WTC11 (cell line): Measurements from ENCODE around the gene CLMP. TPM values are rescaled to one million over a fixed set of nuclear protein-coding genes. Genes with fewer than 3 reads are reported as not detected.

Source experiments
- ATAC-seq: fragments of 200-7000 bp; cut with Tn5 transposase; 2 replicates; pipeline ENCODE4 v1.10.0; 2021; ENCODE audit warnings: mild to moderate bottlenecking, moderate library complexity
- CTCF ChIA-PET: fragments of 300-600 bp; sonication (Branson Sonifier 250); formaldehyde crosslinking; loops from one replicate; lab custom pipeline; 2021; ENCODE audit warnings: antibody characterized with exemption; lab: Charles Lee
- POLR2A ChIA-PET: fragments of 350-600 bp; sonication (Branson Sonifier 250); formaldehyde crosslinking; loops from one replicate; lab custom pipeline; 2021; ENCODE audit warnings: antibody characterized with exemption; lab: Charles Lee
- DNase-seq: peaks from one replicate; pipeline ENCODE4 v3.0.0; 2021; ENCODE audit warnings: low spot score
- H3K27ac Mint-ChIP-seq: 2 replicates; pipeline ENCODE4 v1.8.0; 2021; ENCODE audit warnings: mixed read lengths
- H3K27me3 Mint-ChIP-seq: 2 replicates; pipeline ENCODE4 v1.8.0; 2021; ENCODE audit warnings: low read depth, mild to moderate bottlenecking, moderate library complexity, mixed read lengths
- H3K36me3 Mint-ChIP-seq: 2 replicates; pipeline ENCODE4 v1.8.0; 2021; ENCODE audit warnings: mixed read lengths
- H3K4me1 Mint-ChIP-seq: 2 replicates; pipeline ENCODE4 v1.8.0; 2022; ENCODE audit warnings: mixed read lengths
- H3K4me3 Mint-ChIP-seq: 2 replicates; pipeline ENCODE4 v1.8.0; 2021; ENCODE audit warnings: mild to moderate bottlenecking, moderate library complexity, mixed read lengths
- H3K9me3 Mint-ChIP-seq: 2 replicates; pipeline ENCODE4 v1.8.0; 2021; ENCODE audit warnings: mixed read lengths
- ARID4B ChIP-seq: sonication (generic); formaldehyde crosslinking; IDR thresholded peaks from 2 replicates; pipeline ENCODE4 v1.8.0; 2023; ENCODE audit warnings: missing genetic modification reagents, mild to moderate bottlenecking, borderline replicate concordance
- ATF1 ChIP-seq: sonication (generic); formaldehyde crosslinking; IDR thresholded peaks from 2 replicates; pipeline ENCODE4 v1.8.1; 2023; ENCODE audit warnings: mild to moderate bottlenecking, moderate library complexity, missing genetic modification reagents
- ATF2 ChIP-seq: sonication (generic); formaldehyde crosslinking; IDR thresholded peaks from 2 replicates; pipeline ENCODE4 v1.8.1; 2022; ENCODE audit warnings: low read depth, missing genetic modification reagents, borderline replicate concordance
- CREM ChIP-seq: sonication (generic); formaldehyde crosslinking; IDR thresholded peaks from 2 replicates; pipeline ENCODE4 v1.8.1; 2022; ENCODE audit warnings: mild to moderate bottlenecking, missing genetic modification reagents, moderate library complexity
- E2F4 ChIP-seq: sonication (generic); formaldehyde crosslinking; IDR thresholded peaks from 2 replicates; pipeline ENCODE4 v1.8.1; 2022; ENCODE audit warnings: low read depth, mild to moderate bottlenecking, moderate library complexity, missing genetic modification reagents, borderline replicate concordance
- E2F5 ChIP-seq: sonication (generic); formaldehyde crosslinking; IDR thresholded peaks from 2 replicates; pipeline ENCODE4 v1.8.1; 2022; ENCODE audit warnings: mild to moderate bottlenecking, moderate library complexity, missing genetic modification reagents
- ETV6 ChIP-seq: sonication (generic); formaldehyde crosslinking; IDR thresholded peaks from 2 replicates; pipeline ENCODE4 v1.8.1; 2022; ENCODE audit warnings: mild to moderate bottlenecking, missing genetic modification reagents
- FOXK1 ChIP-seq: sonication (generic); formaldehyde crosslinking; IDR thresholded peaks from 2 replicates; pipeline ENCODE4 v1.8.0; 2022; ENCODE audit warnings: mild to moderate bottlenecking, moderate library complexity, missing genetic modification reagents
- FOXP1 ChIP-seq: sonication (generic); formaldehyde crosslinking; IDR thresholded peaks from 2 replicates; pipeline ENCODE4 v1.8.0; 2022; ENCODE audit warnings: missing genetic modification reagents, mild to moderate bottlenecking, moderate library complexity, borderline replicate concordance
- GRHL2 ChIP-seq: fragments of 250-450 bp; sonication (Bioruptor Pico); IDR thresholded peaks from 2 replicates; pipeline ENCODE4 v1.8.0; 2022; ENCODE audit warnings: mild to moderate bottlenecking, moderate library complexity; ENCODE audit not compliant: insufficient replicate concordance, severe bottlenecking
- MYBL2 ChIP-seq: sonication (generic); formaldehyde crosslinking; IDR thresholded peaks from 2 replicates; pipeline ENCODE4 v1.8.1; 2023; ENCODE audit warnings: mild to moderate bottlenecking, moderate library complexity, missing genetic modification reagents
- NR2C2 ChIP-seq: sonication (generic); formaldehyde crosslinking; IDR thresholded peaks from 2 replicates; pipeline ENCODE4 v1.8.0; 2022; ENCODE audit warnings: mild to moderate bottlenecking, missing genetic modification reagents
- RELA ChIP-seq: sonication (generic); formaldehyde crosslinking; IDR thresholded peaks from 2 replicates; pipeline ENCODE4 v1.8.1; 2022; ENCODE audit warnings: missing genetic modification reagents, mild to moderate bottlenecking, borderline replicate concordance
- SP1 ChIP-seq: sonication (generic); formaldehyde crosslinking; conservative IDR thresholded peaks from 2 replicates; pipeline ENCODE4 v1.8.1; 2022; ENCODE audit warnings: missing genetic modification reagents
- TEAD4 ChIP-seq: sonication (generic); formaldehyde crosslinking; IDR thresholded peaks from 2 replicates; pipeline ENCODE4 v1.8.0; 2022; ENCODE audit warnings: mild to moderate bottlenecking, missing genetic modification reagents
- USF1 ChIP-seq: sonication (generic); formaldehyde crosslinking; IDR thresholded peaks from 2 replicates; pipeline ENCODE4 v1.8.0; 2022; ENCODE audit warnings: mild to moderate bottlenecking, missing genetic modification reagents
- ZBTB21 ChIP-seq: sonication (generic); formaldehyde crosslinking; IDR thresholded peaks from 2 replicates; pipeline ENCODE4 v1.8.1; 2023; ENCODE audit warnings: mild to moderate bottlenecking, missing genetic modification reagents, borderline replicate concordance
- ZNF138 ChIP-seq: sonication (generic); formaldehyde crosslinking; conservative IDR thresholded peaks from 2 replicates; pipeline ENCODE4 v1.8.1; 2022; ENCODE audit warnings: mild to moderate bottlenecking, moderate library complexity, missing genetic modification reagents
- ZNF219 ChIP-seq: sonication (generic); formaldehyde crosslinking; IDR thresholded peaks from 2 replicates; pipeline ENCODE4 v1.8.0; 2023; ENCODE audit warnings: missing genetic modification reagents, mild to moderate bottlenecking, borderline replicate concordance
- ZNF423 ChIP-seq: fragments of 250-450 bp; sonication (Bioruptor Pico); IDR thresholded peaks from 2 replicates; pipeline ENCODE4 v2.1.2; 2022; ENCODE audit warnings: mild to moderate bottlenecking, moderate library complexity
- total RNA-seq: library from RNA; stranded (reverse); gene quantifications from 3 replicates; pipeline ENCODE4 v1.2.3, GENCODE V29; 2021

CLMP gene
- total RNA-seq, 1 experiment from 2014 or later, result 20.0 TPM

GRCh38 chr11:123143921-123144320 lies 51.1 kb downstream of the CLMP start:
- POLR2A ChIA-PET, result interaction anchor here (1.1 kb wide), 1 partner anchor 42 kb away, joined by 3 read pairs; no protein-coding TSS in a partner anchor
- CTCF ChIA-PET, result interaction anchor here (0.6 to 2.3 kb wide), 3 partner anchors 36 to 103 kb away, joined by 3 to 10 read pairs (median 6); no protein-coding TSS in a partner anchor
- Mint-ChIP-seq H3K4me3 (no peak overlapping the region), H3K9me3 (peaks cover 7% of the 10 kb centered on the region; the same call in 1 of the 2 replicates), H3K36me3 (peaks cover 11% of the 10 kb centered on the region), H3K27ac (no peak overlapping the region), H3K4me1 (peaks cover 27% of the 10 kb centered on the region), H3K27me3 (no peaks in the 10 kb centered on the region; the same call in 1 of the 2 replicates)
- DNase-seq (no peak), ATAC-seq (no peak)
- TF ChIP-seq FOXK1 (CRISPR knock-in tag) (no peak), CREM (CRISPR knock-in tag) (no peak), GRHL2 (CRISPR knock-in tag) (no peak)

GRCh38 chr11:123143476-123143875 lies 51.6 kb downstream of the CLMP start:
- ChIA-PET CTCF (interaction anchor here (1.0 to 2.3 kb wide), 2 partner anchors 91 to 104 kb away, joined by 3 to 10 read pairs; no protein-coding TSS in a partner anchor), POLR2A (interaction anchor here (1.1 kb wide), 1 partner anchor 42 kb away, joined by 3 read pairs; no protein-coding TSS in a partner anchor)
- TF ChIP-seq SP1, result no peak
- no peak for TF ChIP-seq E2F5
- TF ChIP-seq CREM (CRISPR knock-in tag), result no peak

GRCh38 chr11:123139206-123139605 lies 55.8 kb downstream of the CLMP start:
- CTCF ChIA-PET, result interaction anchor here (1.3 to 3.6 kb wide), 3 partner anchors 27 to 108 kb away, joined by 4 to 21 read pairs (median 5); no protein-coding TSS in a partner anchor
- Mint-ChIP-seq H3K27me3 (no peaks in the 10 kb centered on the region; the same call in 1 of the 2 replicates), H3K27ac (no peak overlapping the region), H3K36me3 (peaks cover 8% of the 10 kb centered on the region; the same call in 1 of the 2 replicates), H3K4me3 (no peak overlapping the region), H3K4me1 (peaks cover 24% of the 10 kb centered on the region), H3K9me3 (peaks cover 7% of the 10 kb centered on the region; the same call in 1 of the 2 replicates)
- DNase-seq, result no peak
- POLR2A ChIA-PET, result interaction anchor here (0.5 kb wide), 1 partner anchor 8 kb away, joined by 5 read pairs; no protein-coding TSS in a partner anchor
- no peak for ATAC-seq
- TF ChIP-seq ATF1 (no peak), ZNF219 (CRISPR knock-in tag) (no peak), MYBL2 (CRISPR knock-in tag) (no peak), ZBTB21 (CRISPR knock-in tag) (no peak), TEAD4 (no peak), RELA (no peak), ARID4B (CRISPR knock-in tag) (no peak), ZNF423 (CRISPR knock-in tag) (no peak), USF1 (CRISPR knock-in tag) (no peak), NR2C2 (CRISPR knock-in tag) (no peak), E2F4 (CRISPR knock-in tag) (no peak), FOXP1 (CRISPR knock-in tag) (no peak), ATF2 (no peak), ETV6 (CRISPR knock-in tag) (no peak), ZNF138 (CRISPR knock-in tag) (no peak)

More at GRCh38 chr11:123143476-123143875, 51.6 kb downstream of the CLMP start:
- Mint-ChIP-seq H3K27me3 (no peaks in the 10 kb centered on the region; the same call in 1 of the 2 replicates), H3K27ac (no peak overlapping the region), H3K36me3 (peaks cover 11% of the 10 kb centered on the region), H3K4me3 (no peak overlapping the region), H3K4me1 (peaks cover 27% of the 10 kb centered on the region), H3K9me3 (peaks cover 7% of the 10 kb centered on the region; the same call in 1 of the 2 replicates)
- DNase-seq (no peak), ATAC-seq (no peak)
